GM23338 (cell line): ENCODE data around the gene IGF2R. TPM values are rescaled to one million over a fixed set of nuclear protein-coding genes. Genes with fewer than 3 reads are reported as not detected.

Experiments
- ATAC-seq: fragments of 200-7000 bp; cut with Tn5 transposase; 3 replicates; pipeline ENCODE4 v1.9.1; 2020
- DNase-seq: peaks from one replicate; pipeline ENCODE4 v3.0.0-alpha.2; 2015; ENCODE audit warnings: low spot score
- H2AFZ ChIP-seq: fragments of 200-600 bp; sonication (generic); 2 replicates; pipeline ENCODE4 v1.8.0; 2016; ENCODE audit warnings: antibody characterized with exemption, mild to moderate bottlenecking, moderate library complexity
- H3F3A ChIP-seq: fragments of 200-600 bp; sonication (generic); replicated peaks from 2 replicates; pipeline ENCODE4 v1.8.0; 2017; ENCODE audit warnings: antibody characterized with exemption, mixed run types, low read depth
- H3K27ac ChIP-seq: fragments of 200-600 bp; sonication (generic); 2 replicates; pipeline ENCODE4 v1.6.1; 2016; ENCODE audit warnings: low read depth
- H3K27me3 ChIP-seq: fragments of 200-600 bp; sonication (generic); 2 replicates; pipeline ENCODE4 v1.8.0; 2016; ENCODE audit warnings: mild to moderate bottlenecking, mixed run types, moderate library complexity; ENCODE audit not compliant: insufficient read depth
- H3K36me3 ChIP-seq: fragments of 200-600 bp; sonication (generic); 2 replicates; pipeline ENCODE4 v1.8.0; 2016; ENCODE audit warnings: mild to moderate bottlenecking; ENCODE audit not compliant: insufficient read depth
- H3K4me1 ChIP-seq: fragments of 200-600 bp; sonication (generic); 2 replicates; pipeline ENCODE4 v1.8.0; 2016; ENCODE audit warnings: mild to moderate bottlenecking, moderate library complexity; ENCODE audit not compliant: insufficient read depth
- H3K4me2 ChIP-seq: fragments of 200-600 bp; sonication (generic); 2 replicates; pipeline ENCODE4 v1.7.1; 2017; ENCODE audit warnings: mixed run types
- H3K4me3 ChIP-seq: fragments of 200-600 bp; sonication (generic); 2 replicates; pipeline ENCODE4 v1.6.1; 2016; ENCODE audit warnings: mixed run types
- H3K79me2 ChIP-seq: fragments of 200-600 bp; sonication (generic); replicated peaks from 2 replicates; pipeline ENCODE4 v1.8.0; 2017; ENCODE audit warnings: mild to moderate bottlenecking; ENCODE audit not compliant: insufficient read depth
- H3K9me2 ChIP-seq: fragments of 200-600 bp; sonication (generic); 2 replicates; pipeline ENCODE4 v1.8.0; 2017; ENCODE audit not compliant: insufficient read depth
- H4K20me1 ChIP-seq: fragments of 200-600 bp; sonication (generic); replicated peaks from 2 replicates; pipeline ENCODE4 v1.8.0; 2017; ENCODE audit warnings: mild to moderate bottlenecking; ENCODE audit not compliant: insufficient read depth
- H3K27ac Mint-ChIP-seq: 2 replicates; pipeline ENCODE4 v1.8.0; 2020; ENCODE audit warnings: inconsistent platforms, mild to moderate bottlenecking, moderate library complexity, mixed read lengths
- H3K27me3 Mint-ChIP-seq: 3 replicates; pipeline ENCODE4 v1.8.0; 2022; ENCODE audit warnings: low read depth, mild to moderate bottlenecking, moderate library complexity, mixed read lengths, inconsistent platforms; ENCODE audit not compliant: insufficient read depth, poor library complexity
- H3K36me3 Mint-ChIP-seq: 3 replicates; pipeline ENCODE4 v1.8.0; 2021; ENCODE audit warnings: low read depth, mild to moderate bottlenecking, inconsistent platforms, moderate library complexity, mixed read lengths
- H3K4me1 Mint-ChIP-seq: 3 replicates; pipeline ENCODE4 v1.8.0; 2020; ENCODE audit warnings: mild to moderate bottlenecking, inconsistent platforms, mixed read lengths
- H3K4me3 Mint-ChIP-seq: 3 replicates; pipeline ENCODE4 v1.8.0; 2021; ENCODE audit warnings: moderate library complexity, mild to moderate bottlenecking, inconsistent platforms, mixed read lengths
- H3K9me3 Mint-ChIP-seq: 3 replicates; pipeline ENCODE4 v1.8.0; 2020; ENCODE audit warnings: moderate library complexity, mild to moderate bottlenecking, inconsistent platforms, mixed read lengths
- CREB1 ChIP-seq: fragments of 250-450 bp; sonication (Bioruptor Pico); IDR thresholded peaks from 2 replicates; pipeline ENCODE4 v1.5.0; 2020; ENCODE audit warnings: low read depth, mild to moderate bottlenecking, moderate library complexity
- EZH2 ChIP-seq: fragments of 200-600 bp; sonication (generic); IDR thresholded peaks from one replicate; pipeline ENCODE4 v1.8.0; 2017; ENCODE audit warnings: antibody characterized with exemption, mild to moderate bottlenecking, low read depth; ENCODE audit not compliant: unreplicated experiment
- EZH2phosphoT487 ChIP-seq: fragments of 200-600 bp; sonication (generic); IDR thresholded peaks from one replicate; pipeline ENCODE4 v1.8.1; 2018; ENCODE audit warnings: antibody characterized with exemption; ENCODE audit not compliant: unreplicated experiment
- JUNB ChIP-seq: IDR thresholded peaks from one replicate; pipeline ENCODE4 v1.6.1; 2016; ENCODE audit warnings: antibody characterized with exemption; ENCODE audit not compliant: unreplicated experiment
- NANOG ChIP-seq: IDR thresholded peaks from 2 replicates; pipeline ENCODE4 v1.6.1; 2016; ENCODE audit warnings: antibody characterized with exemption, borderline replicate concordance
- POLR2AphosphoS5 ChIP-seq: IDR thresholded peaks from 2 replicates; pipeline ENCODE4 v1.6.1; 2016; ENCODE audit warnings: antibody characterized with exemption, low read depth
- STAT1 ChIP-seq: IDR thresholded peaks from one replicate; pipeline ENCODE4 v1.6.1; 2016; ENCODE audit warnings: antibody characterized with exemption; ENCODE audit not compliant: unreplicated experiment
- ZNF114 ChIP-seq: fragments of 250-450 bp; sonication (Bioruptor Pico); IDR thresholded peaks from 2 replicates; pipeline ENCODE4 v1.5.0; 2020; ENCODE audit warnings: mild to moderate bottlenecking, moderate library complexity
- polyA plus RNA-seq: library from polyadenylated mRNA; unstranded; fragments of >200 nt; fragmentation: Nextera tagmentation; extraction: Ambion mirVana; gene quantifications from 2 replicates; pipeline ENCODE4 v1.2.1, GENCODE V29; 2016
- total RNA-seq: library from RNA; depleted of rRNA; stranded (reverse); fragments of >200 nt; shearing (Covaris generic); gene quantifications from 2 replicates; pipeline ENCODE4 v1.2.3, GENCODE V29; 2014
- TF ChIP-seq, protein P1 (sequence below), 2 experiments: fragments of 200-600 bp in 1 of 2; sonication (generic) in 1 of 2; conservative IDR thresholded peaks; 2 replicates each; pipeline versions ENCODE4 v1.5.1 to v1.6.1; 2016 to 2017; ENCODE audit warnings: antibody characterized with exemption in 2 of 2, low read depth in 2 of 2, mild to moderate bottlenecking in 2 of 2, moderate library complexity in 1 of 2
- TF ChIP-seq, protein P2 (sequence below): IDR thresholded peaks from 2 replicates; pipeline ENCODE4 v1.6.1; 2016; ENCODE audit warnings: antibody characterized with exemption
- TF ChIP-seq, protein P3 (sequence below): IDR thresholded peaks from one replicate; pipeline ENCODE4 v1.6.1; 2018; ENCODE audit warnings: antibody characterized with exemption; ENCODE audit not compliant: unreplicated experiment

IGF2R gene
- total and polyA plus RNA-seq, 2 experiments from 2014 or later, result 12.5 to 76.4 TPM

DNA sequence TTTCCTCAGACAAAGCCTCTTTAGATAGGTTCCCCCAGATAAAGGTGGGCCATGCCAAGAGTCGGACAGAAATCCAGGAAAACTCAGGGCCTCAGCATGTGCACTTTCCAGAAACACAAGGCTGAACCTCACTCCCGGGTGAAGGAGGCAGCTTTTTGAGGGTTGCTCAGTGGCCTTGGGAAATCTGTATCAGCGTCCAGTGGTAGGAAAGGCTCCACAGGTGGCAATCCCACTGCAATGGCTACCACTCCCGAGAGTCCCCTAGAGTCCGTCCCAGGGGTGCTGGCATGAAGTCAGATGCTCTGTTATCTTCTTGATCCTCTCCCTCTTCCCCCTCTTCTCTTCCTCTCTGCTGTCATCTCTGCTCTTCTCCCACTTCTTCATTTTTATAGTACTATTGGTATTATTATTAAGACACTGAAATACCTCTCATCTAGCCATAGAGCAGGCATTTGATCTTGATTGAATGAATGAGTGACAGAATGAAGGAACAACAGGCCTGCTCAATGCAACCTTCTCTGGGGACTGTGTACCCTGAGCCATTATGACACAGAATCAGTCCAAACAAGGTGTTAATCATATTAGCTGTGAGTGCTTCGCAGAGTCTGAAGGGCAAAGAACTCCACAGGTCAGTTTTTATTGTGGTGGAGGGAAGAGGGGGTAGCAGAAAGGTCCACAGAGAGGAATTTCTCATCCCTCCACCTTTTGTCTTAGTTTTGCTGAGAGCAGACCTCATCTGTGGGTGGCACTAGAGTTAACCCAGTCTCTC lies 166.1 kb downstream of the IGF2R start (continued):
- TF ChIP-seq, protein P1, sequence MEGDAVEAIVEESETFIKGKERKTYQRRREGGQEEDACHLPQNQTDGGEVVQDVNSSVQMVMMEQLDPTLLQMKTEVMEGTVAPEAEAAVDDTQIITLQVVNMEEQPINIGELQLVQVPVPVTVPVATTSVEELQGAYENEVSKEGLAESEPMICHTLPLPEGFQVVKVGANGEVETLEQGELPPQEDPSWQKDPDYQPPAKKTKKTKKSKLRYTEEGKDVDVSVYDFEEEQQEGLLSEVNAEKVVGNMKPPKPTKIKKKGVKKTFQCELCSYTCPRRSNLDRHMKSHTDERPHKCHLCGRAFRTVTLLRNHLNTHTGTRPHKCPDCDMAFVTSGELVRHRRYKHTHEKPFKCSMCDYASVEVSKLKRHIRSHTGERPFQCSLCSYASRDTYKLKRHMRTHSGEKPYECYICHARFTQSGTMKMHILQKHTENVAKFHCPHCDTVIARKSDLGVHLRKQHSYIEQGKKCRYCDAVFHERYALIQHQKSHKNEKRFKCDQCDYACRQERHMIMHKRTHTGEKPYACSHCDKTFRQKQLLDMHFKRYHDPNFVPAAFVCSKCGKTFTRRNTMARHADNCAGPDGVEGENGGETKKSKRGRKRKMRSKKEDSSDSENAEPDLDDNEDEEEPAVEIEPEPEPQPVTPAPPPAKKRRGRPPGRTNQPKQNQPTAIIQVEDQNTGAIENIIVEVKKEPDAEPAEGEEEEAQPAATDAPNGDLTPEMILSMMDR (conservative IDR thresholded peaks at IDR 0.05; ENCODE audit: low read depth in 2 of 2), result no peak
- no peak for TF ChIP-seq EZH2
- TF ChIP-seq, protein P2, sequence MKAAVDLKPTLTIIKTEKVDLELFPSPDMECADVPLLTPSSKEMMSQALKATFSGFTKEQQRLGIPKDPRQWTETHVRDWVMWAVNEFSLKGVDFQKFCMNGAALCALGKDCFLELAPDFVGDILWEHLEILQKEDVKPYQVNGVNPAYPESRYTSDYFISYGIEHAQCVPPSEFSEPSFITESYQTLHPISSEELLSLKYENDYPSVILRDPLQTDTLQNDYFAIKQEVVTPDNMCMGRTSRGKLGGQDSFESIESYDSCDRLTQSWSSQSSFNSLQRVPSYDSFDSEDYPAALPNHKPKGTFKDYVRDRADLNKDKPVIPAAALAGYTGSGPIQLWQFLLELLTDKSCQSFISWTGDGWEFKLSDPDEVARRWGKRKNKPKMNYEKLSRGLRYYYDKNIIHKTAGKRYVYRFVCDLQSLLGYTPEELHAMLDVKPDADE, result no peak
- no peak for TF ChIP-seq CREB1 (CRISPR knock-in tag)
- no peak for TF ChIP-seq STAT1
- no peak for TF ChIP-seq EZH2phosphoT487
- TF ChIP-seq ZNF114, result no peak
- no peak for TF ChIP-seq JUNB
- TF ChIP-seq, protein P3, sequence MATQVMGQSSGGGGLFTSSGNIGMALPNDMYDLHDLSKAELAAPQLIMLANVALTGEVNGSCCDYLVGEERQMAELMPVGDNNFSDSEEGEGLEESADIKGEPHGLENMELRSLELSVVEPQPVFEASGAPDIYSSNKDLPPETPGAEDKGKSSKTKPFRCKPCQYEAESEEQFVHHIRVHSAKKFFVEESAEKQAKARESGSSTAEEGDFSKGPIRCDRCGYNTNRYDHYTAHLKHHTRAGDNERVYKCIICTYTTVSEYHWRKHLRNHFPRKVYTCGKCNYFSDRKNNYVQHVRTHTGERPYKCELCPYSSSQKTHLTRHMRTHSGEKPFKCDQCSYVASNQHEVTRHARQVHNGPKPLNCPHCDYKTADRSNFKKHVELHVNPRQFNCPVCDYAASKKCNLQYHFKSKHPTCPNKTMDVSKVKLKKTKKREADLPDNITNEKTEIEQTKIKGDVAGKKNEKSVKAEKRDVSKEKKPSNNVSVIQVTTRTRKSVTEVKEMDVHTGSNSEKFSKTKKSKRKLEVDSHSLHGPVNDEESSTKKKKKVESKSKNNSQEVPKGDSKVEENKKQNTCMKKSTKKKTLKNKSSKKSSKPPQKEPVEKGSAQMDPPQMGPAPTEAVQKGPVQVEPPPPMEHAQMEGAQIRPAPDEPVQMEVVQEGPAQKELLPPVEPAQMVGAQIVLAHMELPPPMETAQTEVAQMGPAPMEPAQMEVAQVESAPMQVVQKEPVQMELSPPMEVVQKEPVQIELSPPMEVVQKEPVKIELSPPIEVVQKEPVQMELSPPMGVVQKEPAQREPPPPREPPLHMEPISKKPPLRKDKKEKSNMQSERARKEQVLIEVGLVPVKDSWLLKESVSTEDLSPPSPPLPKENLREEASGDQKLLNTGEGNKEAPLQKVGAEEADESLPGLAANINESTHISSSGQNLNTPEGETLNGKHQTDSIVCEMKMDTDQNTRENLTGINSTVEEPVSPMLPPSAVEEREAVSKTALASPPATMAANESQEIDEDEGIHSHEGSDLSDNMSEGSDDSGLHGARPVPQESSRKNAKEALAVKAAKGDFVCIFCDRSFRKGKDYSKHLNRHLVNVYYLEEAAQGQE, result no peak

DNA sequence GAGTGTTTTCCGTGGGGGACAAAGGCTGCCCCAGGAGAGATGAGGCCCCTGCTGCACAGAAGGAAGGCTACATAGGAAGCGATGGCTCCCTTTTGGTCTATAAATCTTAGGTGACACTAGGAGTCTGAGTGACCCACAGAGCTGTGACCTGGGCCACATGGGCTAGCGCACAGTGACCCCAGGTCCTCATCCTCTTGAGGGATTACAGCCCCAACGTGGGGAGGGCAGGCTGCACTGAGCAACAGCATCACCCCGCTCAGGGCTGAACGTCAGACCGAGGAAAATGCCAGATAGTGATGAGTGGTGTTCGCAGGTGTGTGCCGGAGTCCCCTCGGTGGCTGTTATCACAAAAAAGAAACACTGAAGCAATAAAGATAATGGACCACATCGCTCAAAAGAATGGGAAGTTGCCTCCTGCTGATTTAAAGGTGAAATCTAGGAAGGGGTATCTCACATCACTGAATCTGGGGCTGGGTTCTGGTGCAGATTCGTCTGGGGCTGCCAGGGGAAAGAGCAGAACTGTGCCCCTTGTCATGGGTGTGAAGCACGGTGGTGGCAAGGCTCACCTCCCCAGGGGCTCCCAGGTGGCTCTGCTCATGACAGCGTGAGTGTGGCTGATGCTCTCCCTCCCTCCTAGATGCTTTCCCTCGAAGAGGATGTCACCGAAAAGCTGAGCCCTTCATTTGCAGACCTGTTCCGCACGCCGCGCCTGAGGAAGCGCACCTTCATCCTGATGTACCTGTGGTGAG lies 167.2 kb downstream of the IGF2R start:
- H3K79me2 ChIP-seq, result no peaks in the 10 kb centered on the region
- no peak for DNase-seq
- no peak overlapping the region for H3K27ac Mint-ChIP-seq

More for the DNA sequence above, 167.2 kb downstream of the IGF2R start:
- H3K27me3 ChIP-seq, result no peaks in the 10 kb centered on the region
- no peaks in the 10 kb centered on the region for H3K9me2 ChIP-seq
- TF ChIP-seq NANOG, result no peak
- TF ChIP-seq POLR2AphosphoS5, result no peak
- no peak for TF ChIP-seq EZH2
- no peak for TF ChIP-seq EZH2phosphoT487
- no peak for TF ChIP-seq STAT1
- Mint-ChIP-seq H3K27me3 (peaks cover 9% of the 10 kb centered on the region), H3K4me1 (peaks cover 43% of the 10 kb centered on the region), H3K36me3 (no peaks in the 10 kb centered on the region), H3K4me3 (no peak overlapping the region), H3K9me3 (no peaks in the 10 kb centered on the region; the same call in 2 of the 3 replicates)
- H4K20me1 ChIP-seq, result no peaks in the 10 kb centered on the region
- no peaks in the 10 kb centered on the region for H3K36me3 ChIP-seq
- no peak overlapping the region for H3K4me3 ChIP-seq
- peaks cover 16% of the 10 kb centered on the region for H3K4me1 ChIP-seq
- H3K4me2 ChIP-seq, result no peak overlapping the region
- H3K27ac ChIP-seq, result no peak overlapping the region
- H3F3A ChIP-seq, result no peaks in the 10 kb centered on the region
- ATAC-seq, result no peak
- H2AFZ ChIP-seq, result no peak overlapping the region
